GM23338 (cell line): ENCODE measurements around the gene PAM16. TPM values are rescaled to one million over a fixed set of nuclear protein-coding genes. Genes with fewer than 3 reads are reported as not detected.

ENCODE experiments used
- ATAC-seq: fragments of 200-7000 bp; cut with Tn5 transposase; 3 replicates; pipeline ENCODE4 v1.9.1; 2020
- DNase-seq: peaks from one replicate; pipeline ENCODE4 v3.0.0-alpha.2; 2015; ENCODE audit warnings: low spot score
- H2AFZ ChIP-seq: fragments of 200-600 bp; sonication (generic); 2 replicates; pipeline ENCODE4 v1.8.0; 2016; ENCODE audit warnings: antibody characterized with exemption, mild to moderate bottlenecking, moderate library complexity
- H3F3A ChIP-seq: fragments of 200-600 bp; sonication (generic); replicated peaks from 2 replicates; pipeline ENCODE4 v1.8.0; 2017; ENCODE audit warnings: antibody characterized with exemption, mixed run types, low read depth
- H3K27ac ChIP-seq: fragments of 200-600 bp; sonication (generic); 2 replicates; pipeline ENCODE4 v1.6.1; 2016; ENCODE audit warnings: low read depth
- H3K27me3 ChIP-seq: fragments of 200-600 bp; sonication (generic); 2 replicates; pipeline ENCODE4 v1.8.0; 2016; ENCODE audit warnings: mild to moderate bottlenecking, mixed run types, moderate library complexity; ENCODE audit not compliant: insufficient read depth
- H3K36me3 ChIP-seq: fragments of 200-600 bp; sonication (generic); 2 replicates; pipeline ENCODE4 v1.8.0; 2016; ENCODE audit warnings: mild to moderate bottlenecking; ENCODE audit not compliant: insufficient read depth
- H3K4me1 ChIP-seq: fragments of 200-600 bp; sonication (generic); 2 replicates; pipeline ENCODE4 v1.8.0; 2016; ENCODE audit warnings: mild to moderate bottlenecking, moderate library complexity; ENCODE audit not compliant: insufficient read depth
- H3K4me2 ChIP-seq: fragments of 200-600 bp; sonication (generic); 2 replicates; pipeline ENCODE4 v1.7.1; 2017; ENCODE audit warnings: mixed run types
- H3K4me3 ChIP-seq: fragments of 200-600 bp; sonication (generic); 2 replicates; pipeline ENCODE4 v1.6.1; 2016; ENCODE audit warnings: mixed run types
- H3K79me2 ChIP-seq: fragments of 200-600 bp; sonication (generic); replicated peaks from 2 replicates; pipeline ENCODE4 v1.8.0; 2017; ENCODE audit warnings: mild to moderate bottlenecking; ENCODE audit not compliant: insufficient read depth
- H3K9me2 ChIP-seq: fragments of 200-600 bp; sonication (generic); 2 replicates; pipeline ENCODE4 v1.8.0; 2017; ENCODE audit not compliant: insufficient read depth
- H4K20me1 ChIP-seq: fragments of 200-600 bp; sonication (generic); replicated peaks from 2 replicates; pipeline ENCODE4 v1.8.0; 2017; ENCODE audit warnings: mild to moderate bottlenecking; ENCODE audit not compliant: insufficient read depth
- H3K27ac Mint-ChIP-seq: 2 replicates; pipeline ENCODE4 v1.8.0; 2020; ENCODE audit warnings: inconsistent platforms, mild to moderate bottlenecking, moderate library complexity, mixed read lengths
- H3K27me3 Mint-ChIP-seq: 3 replicates; pipeline ENCODE4 v1.8.0; 2022; ENCODE audit warnings: low read depth, mild to moderate bottlenecking, moderate library complexity, mixed read lengths, inconsistent platforms; ENCODE audit not compliant: insufficient read depth, poor library complexity
- H3K36me3 Mint-ChIP-seq: 3 replicates; pipeline ENCODE4 v1.8.0; 2021; ENCODE audit warnings: low read depth, mild to moderate bottlenecking, inconsistent platforms, moderate library complexity, mixed read lengths
- H3K4me1 Mint-ChIP-seq: 3 replicates; pipeline ENCODE4 v1.8.0; 2020; ENCODE audit warnings: mild to moderate bottlenecking, inconsistent platforms, mixed read lengths
- H3K4me3 Mint-ChIP-seq: 3 replicates; pipeline ENCODE4 v1.8.0; 2021; ENCODE audit warnings: moderate library complexity, mild to moderate bottlenecking, inconsistent platforms, mixed read lengths
- H3K9me3 Mint-ChIP-seq: 3 replicates; pipeline ENCODE4 v1.8.0; 2020; ENCODE audit warnings: moderate library complexity, mild to moderate bottlenecking, inconsistent platforms, mixed read lengths
- CREB1 ChIP-seq: fragments of 250-450 bp; sonication (Bioruptor Pico); IDR thresholded peaks from 2 replicates; pipeline ENCODE4 v1.5.0; 2020; ENCODE audit warnings: low read depth, mild to moderate bottlenecking, moderate library complexity
- EZH2 ChIP-seq: fragments of 200-600 bp; sonication (generic); IDR thresholded peaks from one replicate; pipeline ENCODE4 v1.8.0; 2017; ENCODE audit warnings: antibody characterized with exemption, mild to moderate bottlenecking, low read depth; ENCODE audit not compliant: unreplicated experiment
- EZH2phosphoT487 ChIP-seq: fragments of 200-600 bp; sonication (generic); IDR thresholded peaks from one replicate; pipeline ENCODE4 v1.8.1; 2018; ENCODE audit warnings: antibody characterized with exemption; ENCODE audit not compliant: unreplicated experiment
- JUNB ChIP-seq: IDR thresholded peaks from one replicate; pipeline ENCODE4 v1.6.1; 2016; ENCODE audit warnings: antibody characterized with exemption; ENCODE audit not compliant: unreplicated experiment
- NANOG ChIP-seq: IDR thresholded peaks from 2 replicates; pipeline ENCODE4 v1.6.1; 2016; ENCODE audit warnings: antibody characterized with exemption, borderline replicate concordance
- POLR2AphosphoS5 ChIP-seq: IDR thresholded peaks from 2 replicates; pipeline ENCODE4 v1.6.1; 2016; ENCODE audit warnings: antibody characterized with exemption, low read depth
- STAT1 ChIP-seq: IDR thresholded peaks from one replicate; pipeline ENCODE4 v1.6.1; 2016; ENCODE audit warnings: antibody characterized with exemption; ENCODE audit not compliant: unreplicated experiment
- ZNF114 ChIP-seq: fragments of 250-450 bp; sonication (Bioruptor Pico); IDR thresholded peaks from 2 replicates; pipeline ENCODE4 v1.5.0; 2020; ENCODE audit warnings: mild to moderate bottlenecking, moderate library complexity
- ZNF331 ChIP-seq: fragments of 250-450 bp; sonication (Bioruptor Pico); IDR thresholded peaks from 2 replicates; pipeline ENCODE4 v1.5.0; 2020; ENCODE audit warnings: low read depth, mild to moderate bottlenecking, moderate library complexity
- polyA plus RNA-seq: library from polyadenylated mRNA; unstranded; fragments of >200 nt; fragmentation: Nextera tagmentation; extraction: Ambion mirVana; gene quantifications from 2 replicates; pipeline ENCODE4 v1.2.1, GENCODE V29; 2016
- total RNA-seq: library from RNA; depleted of rRNA; stranded (reverse); fragments of >200 nt; shearing (Covaris generic); gene quantifications from 2 replicates; pipeline ENCODE4 v1.2.3, GENCODE V29; 2014
- TF ChIP-seq, protein P1 (sequence below): IDR thresholded peaks from 2 replicates; pipeline ENCODE4 v1.6.1; 2016; ENCODE audit warnings: antibody characterized with exemption
- TF ChIP-seq, protein P2 (sequence below): fragments of 250-450 bp; sonication (Bioruptor Pico); IDR thresholded peaks from 2 replicates; pipeline ENCODE4 v1.5.0; 2020; ENCODE audit warnings: mild to moderate bottlenecking, moderate library complexity

PAM16 gene
- total and polyA plus RNA-seq, 2 experiments from 2014 or later: 84.1 to 283 TPM

DNA sequence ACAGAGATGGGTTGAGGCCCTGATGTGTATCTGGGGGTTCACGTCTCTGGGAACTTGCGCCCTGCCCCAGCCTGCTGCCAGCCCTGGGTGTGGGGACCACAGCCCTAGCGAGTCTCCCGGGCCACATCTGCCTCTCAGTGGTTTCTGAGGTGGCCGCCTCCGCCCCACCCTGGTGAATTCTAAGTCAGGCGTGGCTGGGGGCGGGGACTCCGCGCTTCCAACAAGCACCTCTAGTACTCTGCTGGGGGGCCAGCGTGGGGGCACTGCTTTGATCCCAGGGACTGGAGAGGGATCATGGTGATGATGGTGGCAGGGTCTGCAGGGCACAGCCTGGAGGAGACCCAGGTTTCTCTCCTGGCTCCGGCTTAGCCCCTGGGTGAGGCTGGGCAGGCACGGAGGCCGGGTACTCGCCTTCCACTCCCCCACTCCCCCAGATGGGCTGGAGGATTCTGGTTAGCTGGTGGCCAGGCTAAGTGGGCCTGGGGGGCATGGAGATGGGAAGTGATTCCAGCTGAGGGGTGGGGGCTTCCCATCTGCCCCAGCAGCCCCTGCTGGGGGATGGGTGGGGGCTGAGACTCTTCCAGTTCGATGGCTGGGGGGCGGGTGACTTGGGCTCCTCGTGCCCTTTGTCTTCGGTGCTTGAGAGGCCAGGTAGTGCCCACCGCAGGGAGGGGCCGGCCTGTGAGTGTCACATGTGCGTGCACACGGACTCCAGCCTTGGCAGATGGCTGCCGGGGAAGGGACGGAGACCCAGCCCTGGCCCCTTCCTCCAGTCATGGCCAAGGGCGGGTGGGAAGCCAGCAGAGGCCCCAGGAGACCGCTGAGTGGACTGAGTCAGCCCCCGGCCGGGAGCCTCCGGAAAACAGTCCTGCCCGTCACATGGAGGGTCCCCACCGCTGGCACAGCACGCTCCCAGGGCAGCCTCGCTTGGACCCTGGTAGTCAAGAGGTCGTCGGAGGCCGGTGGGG lies 31.4 kb downstream of the PAM16 start:
- Histone ChIP-seq H3K79me2 (peaks cover 66% of the 10 kb centered on the region), H3K4me1 (peaks cover 43% of the 10 kb centered on the region), H3K27me3 (peaks cover 3% of the 10 kb centered on the region), H3K36me3 (no peaks in the 10 kb centered on the region), H3K9me2 (no peaks in the 10 kb centered on the region), H4K20me1 (peaks cover 16% of the 10 kb centered on the region; the same call in 1 of the 2 replicates), H3K27ac (no peak overlapping the region), H3K4me3 (no peak overlapping the region), H3K4me2 (peak overlapping the region; percentile 96; the same call in 1 of the 2 replicates), H3F3A (peaks cover 3% of the 10 kb centered on the region), H2AFZ (no peak overlapping the region)
- Mint-ChIP-seq H3K27me3 (peaks cover 6% of the 10 kb centered on the region), H3K36me3 (no peaks in the 10 kb centered on the region; the same call in 2 of the 3 replicates), H3K9me3 (no peaks in the 10 kb centered on the region; the same call in 2 of the 3 replicates), H3K4me1 (peaks cover 23% of the 10 kb centered on the region), H3K4me3 (no peak overlapping the region), H3K27ac (no peak overlapping the region)
- no peak for ATAC-seq
- no peak for TF ChIP-seq NANOG
- no peak for TF ChIP-seq ZNF114 (CRISPR knock-in tag)
- TF ChIP-seq EZH2phosphoT487: no peak
- TF ChIP-seq, protein P1, sequence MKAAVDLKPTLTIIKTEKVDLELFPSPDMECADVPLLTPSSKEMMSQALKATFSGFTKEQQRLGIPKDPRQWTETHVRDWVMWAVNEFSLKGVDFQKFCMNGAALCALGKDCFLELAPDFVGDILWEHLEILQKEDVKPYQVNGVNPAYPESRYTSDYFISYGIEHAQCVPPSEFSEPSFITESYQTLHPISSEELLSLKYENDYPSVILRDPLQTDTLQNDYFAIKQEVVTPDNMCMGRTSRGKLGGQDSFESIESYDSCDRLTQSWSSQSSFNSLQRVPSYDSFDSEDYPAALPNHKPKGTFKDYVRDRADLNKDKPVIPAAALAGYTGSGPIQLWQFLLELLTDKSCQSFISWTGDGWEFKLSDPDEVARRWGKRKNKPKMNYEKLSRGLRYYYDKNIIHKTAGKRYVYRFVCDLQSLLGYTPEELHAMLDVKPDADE: no peak
- no peak for TF ChIP-seq POLR2AphosphoS5
- no peak for TF ChIP-seq CREB1
- no peak for TF ChIP-seq STAT1
- TF ChIP-seq JUNB: no peak
- DNase-seq: no peak

- H3K4me3 ChIP-seq: no peak overlapping the region
- peaks cover 60% of the 10 kb centered on the region for H3K79me2 ChIP-seq
- TF ChIP-seq STAT1: no peak
- no peak for TF ChIP-seq POLR2AphosphoS5
- no peak for TF ChIP-seq CREB1
- TF ChIP-seq, protein P2, sequence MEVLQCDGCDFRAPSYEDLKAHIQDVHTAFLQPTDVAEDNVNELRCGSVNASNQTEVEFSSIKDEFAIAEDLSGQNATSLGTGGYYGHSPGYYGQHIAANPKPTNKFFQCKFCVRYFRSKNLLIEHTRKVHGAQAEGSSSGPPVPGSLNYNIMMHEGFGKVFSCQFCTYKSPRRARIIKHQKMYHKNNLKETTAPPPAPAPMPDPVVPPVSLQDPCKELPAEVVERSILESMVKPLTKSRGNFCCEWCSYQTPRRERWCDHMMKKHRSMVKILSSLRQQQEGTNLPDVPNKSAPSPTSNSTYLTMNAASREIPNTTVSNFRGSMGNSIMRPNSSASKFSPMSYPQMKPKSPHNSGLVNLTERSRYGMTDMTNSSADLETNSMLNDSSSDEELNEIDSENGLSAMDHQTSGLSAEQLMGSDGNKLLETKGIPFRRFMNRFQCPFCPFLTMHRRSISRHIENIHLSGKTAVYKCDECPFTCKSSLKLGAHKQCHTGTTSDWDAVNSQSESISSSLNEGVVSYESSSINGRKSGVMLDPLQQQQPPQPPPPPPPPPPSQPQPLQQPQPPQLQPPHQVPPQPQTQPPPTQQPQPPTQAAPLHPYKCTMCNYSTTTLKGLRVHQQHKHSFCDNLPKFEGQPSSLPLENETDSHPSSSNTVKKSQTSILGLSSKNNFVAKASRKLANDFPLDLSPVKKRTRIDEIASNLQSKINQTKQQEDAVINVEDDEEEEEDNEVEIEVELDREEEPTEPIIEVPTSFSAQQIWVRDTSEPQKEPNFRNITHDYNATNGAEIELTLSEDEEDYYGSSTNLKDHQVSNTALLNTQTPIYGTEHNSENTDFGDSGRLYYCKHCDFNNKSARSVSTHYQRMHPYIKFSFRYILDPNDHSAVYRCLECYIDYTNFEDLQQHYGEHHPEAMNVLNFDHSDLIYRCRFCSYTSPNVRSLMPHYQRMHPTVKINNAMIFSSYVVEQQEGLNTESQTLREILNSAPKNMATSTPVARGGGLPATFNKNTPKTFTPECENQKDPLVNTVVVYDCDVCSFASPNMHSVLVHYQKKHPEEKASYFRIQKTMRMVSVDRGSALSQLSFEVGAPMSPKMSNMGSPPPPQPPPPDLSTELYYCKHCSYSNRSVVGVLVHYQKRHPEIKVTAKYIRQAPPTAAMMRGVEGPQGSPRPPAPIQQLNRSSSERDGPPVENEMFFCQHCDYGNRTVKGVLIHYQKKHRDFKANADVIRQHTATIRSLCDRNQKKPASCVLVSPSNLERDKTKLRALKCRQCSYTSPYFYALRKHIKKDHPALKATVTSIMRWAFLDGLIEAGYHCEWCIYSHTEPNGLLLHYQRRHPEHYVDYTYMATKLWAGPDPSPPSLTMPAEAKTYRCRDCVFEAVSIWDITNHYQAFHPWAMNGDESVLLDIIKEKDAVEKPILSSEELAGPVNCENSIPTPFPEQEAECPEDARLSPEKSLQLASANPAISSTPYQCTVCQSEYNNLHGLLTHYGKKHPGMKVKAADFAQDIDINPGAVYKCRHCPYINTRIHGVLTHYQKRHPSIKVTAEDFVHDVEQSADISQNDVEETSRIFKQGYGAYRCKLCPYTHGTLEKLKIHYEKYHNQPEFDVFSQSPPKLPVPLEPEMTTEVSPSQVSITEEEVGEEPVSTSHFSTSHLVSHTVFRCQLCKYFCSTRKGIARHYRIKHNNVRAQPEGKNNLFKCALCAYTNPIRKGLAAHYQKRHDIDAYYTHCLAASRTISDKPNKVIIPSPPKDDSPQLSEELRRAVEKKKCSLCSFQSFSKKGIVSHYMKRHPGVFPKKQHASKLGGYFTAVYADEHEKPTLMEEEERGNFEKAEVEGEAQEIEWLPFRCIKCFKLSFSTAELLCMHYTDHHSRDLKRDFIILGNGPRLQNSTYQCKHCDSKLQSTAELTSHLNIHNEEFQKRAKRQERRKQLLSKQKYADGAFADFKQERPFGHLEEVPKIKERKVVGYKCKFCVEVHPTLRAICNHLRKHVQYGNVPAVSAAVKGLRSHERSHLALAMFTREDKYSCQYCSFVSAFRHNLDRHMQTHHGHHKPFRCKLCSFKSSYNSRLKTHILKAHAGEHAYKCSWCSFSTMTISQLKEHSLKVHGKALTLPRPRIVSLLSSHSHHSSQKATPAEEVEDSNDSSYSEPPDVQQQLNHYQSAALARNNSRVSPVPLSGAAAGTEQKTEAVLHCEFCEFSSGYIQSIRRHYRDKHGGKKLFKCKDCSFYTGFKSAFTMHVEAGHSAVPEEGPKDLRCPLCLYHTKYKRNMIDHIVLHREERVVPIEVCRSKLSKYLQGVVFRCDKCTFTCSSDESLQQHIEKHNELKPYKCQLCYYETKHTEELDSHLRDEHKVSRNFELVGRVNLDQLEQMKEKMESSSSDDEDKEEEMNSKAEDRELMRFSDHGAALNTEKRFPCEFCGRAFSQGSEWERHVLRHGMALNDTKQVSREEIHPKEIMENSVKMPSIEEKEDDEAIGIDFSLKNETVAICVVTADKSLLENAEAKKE (CRISPR knock-in tag): no peak
- no peak for TF ChIP-seq ZNF331
- no peak for TF ChIP-seq EZH2
Observed at GRCh38 chr16:4318967-4319366, 32.2 kb downstream of the PAM16 start.

More at GRCh38 chr16:4318967-4319366, 32.2 kb downstream of the PAM16 start:
- H3K4me1 Mint-ChIP-seq: peaks cover 21% of the 10 kb centered on the region
- Histone ChIP-seq H3F3A (peaks cover 9% of the 10 kb centered on the region), H3K27ac (no peak overlapping the region), H3K36me3 (no peaks in the 10 kb centered on the region), H2AFZ (no peak overlapping the region), H3K27me3 (peaks cover 11% of the 10 kb centered on the region), H4K20me1 (peaks cover 16% of the 10 kb centered on the region; the same call in 1 of the 2 replicates), H3K4me1 (peaks cover 39% of the 10 kb centered on the region), H3K9me2 (no peaks in the 10 kb centered on the region), H3K4me2 (peak overlapping the region; percentile 96; the same call in 1 of the 2 replicates)
- peaks cover 3% of the 10 kb centered on the region; the same call in 1 of the 3 replicates for H3K9me3 Mint-ChIP-seq
- H3K27ac Mint-ChIP-seq: no peak overlapping the region
- H3K27me3 Mint-ChIP-seq: peaks cover 14% of the 10 kb centered on the region
- H3K4me3 Mint-ChIP-seq: no peak overlapping the region
- DNase-seq (no peak), ATAC-seq (no peak)
- H3K36me3 Mint-ChIP-seq: no peaks in the 10 kb centered on the region; the same call in 2 of the 3 replicates
